K562 (cell line): ENCODE data around the gene NPC1. TPM values are rescaled to one million over a fixed set of nuclear protein-coding genes. Genes with fewer than 3 reads are reported as not detected.
A peak's percentile ranks its signal among the peaks of the same experiment; 100 is the strongest.

Experiments used
- ESRRA ChIP-seq: fragments of 450-650 bp; IDR thresholded peaks from 2 replicates; pipeline ENCODE4 v1.6.1; 2014; ENCODE audit warnings: low read depth, mild to moderate bottlenecking, moderate library complexity, borderline replicate concordance
- HDAC3 ChIP-seq: fragments of 450-650 bp; IDR thresholded peaks from 2 replicates; pipeline ENCODE4 v1.6.1; 2018; ENCODE audit warnings: borderline replicate concordance, mild to moderate bottlenecking, moderate library complexity; ENCODE audit not compliant: partially characterized antibody
- LARP7 ChIP-seq: fragments of 450-650 bp; IDR thresholded peaks from 2 replicates; pipeline ENCODE4 v1.6.1; 2016
- MCM3 ChIP-seq: fragments of 450-650 bp; IDR thresholded peaks from 2 replicates; pipeline ENCODE4 v1.6.1; 2016
- POU5F1 ChIP-seq: fragments of 150-350 bp; IDR thresholded peaks from 2 replicates; pipeline ENCODE4 v1.6.1; 2014; ENCODE audit warnings: borderline replicate concordance, low read length, low read depth, mild to moderate bottlenecking; ENCODE audit not compliant: partially characterized antibody
- RBM15 ChIP-seq: fragments of 200-400 bp; formaldehyde crosslinking; IDR thresholded peaks from 2 replicates; pipeline ENCODE4 v1.6.1; 2018; ENCODE audit warnings: mild to moderate bottlenecking, low read length, moderate library complexity; ENCODE audit not compliant: insufficient read depth
- RNF2 ChIP-seq: sonication (generic); IDR thresholded peaks from 2 replicates; pipeline ENCODE4 v1.6.1; 2016
- SRSF9 ChIP-seq: fragments of 200-400 bp; formaldehyde crosslinking; IDR thresholded peaks from 2 replicates; pipeline ENCODE4 v1.6.1; 2017; ENCODE audit warnings: low read depth, low read length, borderline replicate concordance
- TAF9B ChIP-seq: fragments of 450-650 bp; IDR thresholded peaks from 2 replicates; pipeline ENCODE4 v1.6.1; 2018; ENCODE audit warnings: mild to moderate bottlenecking; ENCODE audit not compliant: partially characterized antibody
- ZFP36 ChIP-seq: fragments of 150-350 bp; IDR thresholded peaks from 2 replicates; pipeline ENCODE4 v1.6.1; 2018; ENCODE audit warnings: low read length, low read depth; ENCODE audit not compliant: partially characterized antibody
- ZKSCAN8 ChIP-seq: fragments of 200-800 bp; sonication (Bioruptor generic); IDR thresholded peaks from 2 replicates; pipeline ENCODE4 v1.6.1; 2016; ENCODE audit warnings: missing genetic modification characterization, missing compliant biosample characterization
- ZNF3 ChIP-seq: fragments of 250-450 bp; sonication (Bioruptor Pico); IDR thresholded peaks from 2 replicates; pipeline ENCODE4 v1.5.0; 2021; ENCODE audit warnings: mild to moderate bottlenecking, moderate library complexity
- ZNF75A ChIP-seq: fragments of 450-650 bp; formaldehyde crosslinking; IDR thresholded peaks from 2 replicates; pipeline ENCODE4 v1.4.0; 2020; ENCODE audit warnings: mild to moderate bottlenecking
- ZNF766 ChIP-seq: fragments of 200-800 bp; sonication (Bioruptor generic); conservative IDR thresholded peaks from 2 replicates; pipeline ENCODE4 v1.6.1; 2016; ENCODE audit warnings: missing genetic modification characterization, missing compliant biosample characterization
- polyA plus RNA-seq, 8 experiments: library from polyadenylated mRNA; depleted of rRNA in 4 of 8; stranded (reverse) in 5 of 8; unstranded in 3 of 8; fragments of >200 nt; fragmentation: Nextera tagmentation in 2 of 8; fragmentation: Illumina TruSeq in 1 of 8; extraction: Ambion mirVana in 2 of 8; extraction: Trizol in 1 of 8; gene quantifications; 2 replicates each; pipeline versions ENCODE4 v1.2.1 to v1.2.3, GENCODE V29; 2011 to 2014; ENCODE audit warnings: inconsistent platforms in 1 of 8, missing spikeins in 1 of 8
- total RNA-seq, 7 experiments: library from RNA; depleted of rRNA in 6 of 7; stranded (reverse); fragments of >200 nt in 6 of 7; fragmentation: Illumina TruSeq in 2 of 7; extraction: Trizol in 2 of 7; gene quantifications; 2 replicates each; pipeline versions ENCODE4 v1.2.1 to v1.2.3, GENCODE V29; 2011 to 2021; ENCODE audit warnings: low replicate concordance in 1 of 7
- TF ChIP-seq, protein P1 (sequence below): fragments of 150-350 bp; conservative IDR thresholded peaks from 2 replicates; pipeline ENCODE4 v1.6.1; 2014; ENCODE audit warnings: low read length
- TF ChIP-seq, protein P2 (sequence below): fragments of 450-650 bp; formaldehyde crosslinking; IDR thresholded peaks from 2 replicates; pipeline ENCODE4 v1.4.0; 2020; ENCODE audit warnings: mild to moderate bottlenecking
- TF ChIP-seq, protein P3 (sequence below): IDR thresholded peaks from 2 replicates; pipeline ENCODE4 v1.6.1; 2012; ENCODE audit warnings: low read depth, low read length, improper control_type of control experiment, borderline replicate concordance
- TF ChIP-seq, protein P4 (sequence below): IDR thresholded peaks from 3 replicates; pipeline ENCODE4 v1.6.1; 2011; ENCODE audit warnings: borderline replicate concordance, mild to moderate bottlenecking, moderate library complexity; ENCODE audit not compliant: insufficient read length; ENCODE audit errors: extremely low read depth

The NPC1 gene
- total and polyA plus RNA-seq, 9 of the 15 experiments (the other 6 are each of a cell fraction or from before 2014, with no cell fraction given) = 17.1 to 45.9 (median 27.6) TPM

DNA sequence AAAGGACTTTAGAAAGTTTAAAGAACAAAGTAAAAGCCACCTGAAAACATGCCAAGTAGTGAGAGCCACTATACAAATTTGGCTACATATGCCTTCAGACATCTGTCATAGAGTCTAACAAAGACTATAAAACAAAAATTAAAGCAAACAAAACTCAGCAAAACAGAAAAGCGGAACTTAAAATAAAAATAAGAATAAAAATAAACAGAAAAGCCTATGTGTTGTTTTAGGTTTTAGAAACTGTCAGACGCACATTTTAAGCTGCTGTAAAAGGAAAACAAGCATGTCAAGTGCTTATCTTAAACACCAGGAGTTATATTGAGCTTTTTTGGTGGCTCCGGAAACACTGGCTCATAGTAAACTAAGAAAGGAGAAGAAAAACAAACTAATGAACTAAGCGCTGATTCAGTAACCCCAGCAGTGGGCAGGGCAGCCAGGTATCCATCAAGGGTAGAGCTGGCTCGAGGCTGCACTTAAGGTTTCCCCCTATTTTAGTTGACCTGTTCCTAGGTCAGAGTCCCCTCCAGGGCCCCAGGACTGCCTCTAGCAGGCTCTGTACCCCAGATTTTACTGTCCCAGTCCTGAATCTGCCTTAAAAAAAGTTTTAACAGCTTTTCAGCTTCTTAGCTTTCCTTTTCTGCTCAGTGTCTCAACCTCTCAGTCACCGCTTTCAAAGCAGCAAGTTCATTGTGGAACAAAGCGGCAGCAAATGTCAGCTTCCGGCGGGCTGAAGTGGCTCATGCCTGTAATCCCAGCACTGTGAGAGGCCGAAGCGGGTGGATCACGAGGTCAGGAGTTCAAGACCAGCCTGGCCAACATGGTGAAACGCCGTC is 98.4 kb downstream of the NPC1 start (continued):
- TF ChIP-seq, protein P1, sequence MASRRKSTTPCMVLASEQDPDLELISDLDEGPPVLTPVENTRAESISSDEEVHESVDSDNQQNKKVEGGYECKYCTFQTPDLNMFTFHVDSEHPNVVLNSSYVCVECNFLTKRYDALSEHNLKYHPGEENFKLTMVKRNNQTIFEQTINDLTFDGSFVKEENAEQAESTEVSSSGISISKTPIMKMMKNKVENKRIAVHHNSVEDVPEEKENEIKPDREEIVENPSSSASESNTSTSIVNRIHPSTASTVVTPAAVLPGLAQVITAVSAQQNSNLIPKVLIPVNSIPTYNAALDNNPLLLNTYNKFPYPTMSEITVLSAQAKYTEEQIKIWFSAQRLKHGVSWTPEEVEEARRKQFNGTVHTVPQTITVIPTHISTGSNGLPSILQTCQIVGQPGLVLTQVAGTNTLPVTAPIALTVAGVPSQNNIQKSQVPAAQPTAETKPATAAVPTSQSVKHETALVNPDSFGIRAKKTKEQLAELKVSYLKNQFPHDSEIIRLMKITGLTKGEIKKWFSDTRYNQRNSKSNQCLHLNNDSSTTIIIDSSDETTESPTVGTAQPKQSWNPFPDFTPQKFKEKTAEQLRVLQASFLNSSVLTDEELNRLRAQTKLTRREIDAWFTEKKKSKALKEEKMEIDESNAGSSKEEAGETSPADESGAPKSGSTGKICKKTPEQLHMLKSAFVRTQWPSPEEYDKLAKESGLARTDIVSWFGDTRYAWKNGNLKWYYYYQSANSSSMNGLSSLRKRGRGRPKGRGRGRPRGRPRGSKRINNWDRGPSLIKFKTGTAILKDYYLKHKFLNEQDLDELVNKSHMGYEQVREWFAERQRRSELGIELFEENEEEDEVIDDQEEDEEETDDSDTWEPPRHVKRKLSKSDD = no peak
- TF ChIP-seq TAF9B (no peak), MCM3 (no peak), ZNF3 (no peak), ZNF766 (CRISPR knock-in tag) (0 out of 2 replicates have a peak, but pooled peaks have one; percentile 15), ESRRA (0 out of 2 replicates have a peak, but pooled peaks have one; percentile 26), RNF2 (no peak), HDAC3 (no peak), ZFP36 (no peak), POU5F1 (no peak), RBM15 (no peak), ZNF75A (CRISPR knock-in tag) (no peak), LARP7 (no peak), ZKSCAN8 (no peak), SRSF9 (no peak)
- TF ChIP-seq, protein P2, sequence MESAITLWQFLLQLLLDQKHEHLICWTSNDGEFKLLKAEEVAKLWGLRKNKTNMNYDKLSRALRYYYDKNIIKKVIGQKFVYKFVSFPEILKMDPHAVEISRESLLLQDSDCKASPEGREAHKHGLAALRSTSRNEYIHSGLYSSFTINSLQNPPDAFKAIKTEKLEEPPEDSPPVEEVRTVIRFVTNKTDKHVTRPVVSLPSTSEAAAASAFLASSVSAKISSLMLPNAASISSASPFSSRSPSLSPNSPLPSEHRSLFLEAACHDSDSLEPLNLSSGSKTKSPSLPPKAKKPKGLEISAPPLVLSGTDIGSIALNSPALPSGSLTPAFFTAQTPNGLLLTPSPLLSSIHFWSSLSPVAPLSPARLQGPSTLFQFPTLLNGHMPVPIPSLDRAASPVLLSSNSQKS = no peak
- TF ChIP-seq, protein P3, sequence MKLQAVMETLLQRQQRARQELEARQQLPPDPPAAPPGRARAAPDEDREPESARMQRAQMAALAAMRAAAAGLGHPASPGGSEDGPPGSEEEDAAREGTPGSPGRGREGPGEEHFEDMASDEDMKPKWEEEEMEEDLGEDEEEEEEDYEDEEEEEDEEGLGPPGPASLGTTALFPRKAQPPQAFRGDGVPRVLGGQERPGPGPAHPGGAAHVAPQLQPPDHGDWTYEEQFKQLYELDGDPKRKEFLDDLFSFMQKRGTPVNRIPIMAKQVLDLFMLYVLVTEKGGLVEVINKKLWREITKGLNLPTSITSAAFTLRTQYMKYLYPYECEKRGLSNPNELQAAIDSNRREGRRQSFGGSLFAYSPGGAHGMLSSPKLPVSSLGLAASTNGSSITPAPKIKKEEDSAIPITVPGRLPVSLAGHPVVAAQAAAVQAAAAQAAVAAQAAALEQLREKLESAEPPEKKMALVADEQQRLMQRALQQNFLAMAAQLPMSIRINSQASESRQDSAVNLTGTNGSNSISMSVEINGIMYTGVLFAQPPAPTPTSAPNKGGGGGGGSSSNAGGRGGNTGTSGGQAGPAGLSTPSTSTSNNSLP = peak; percentile 50; the same call in 1 of the 2 replicates
- TF ChIP-seq, protein P4, sequence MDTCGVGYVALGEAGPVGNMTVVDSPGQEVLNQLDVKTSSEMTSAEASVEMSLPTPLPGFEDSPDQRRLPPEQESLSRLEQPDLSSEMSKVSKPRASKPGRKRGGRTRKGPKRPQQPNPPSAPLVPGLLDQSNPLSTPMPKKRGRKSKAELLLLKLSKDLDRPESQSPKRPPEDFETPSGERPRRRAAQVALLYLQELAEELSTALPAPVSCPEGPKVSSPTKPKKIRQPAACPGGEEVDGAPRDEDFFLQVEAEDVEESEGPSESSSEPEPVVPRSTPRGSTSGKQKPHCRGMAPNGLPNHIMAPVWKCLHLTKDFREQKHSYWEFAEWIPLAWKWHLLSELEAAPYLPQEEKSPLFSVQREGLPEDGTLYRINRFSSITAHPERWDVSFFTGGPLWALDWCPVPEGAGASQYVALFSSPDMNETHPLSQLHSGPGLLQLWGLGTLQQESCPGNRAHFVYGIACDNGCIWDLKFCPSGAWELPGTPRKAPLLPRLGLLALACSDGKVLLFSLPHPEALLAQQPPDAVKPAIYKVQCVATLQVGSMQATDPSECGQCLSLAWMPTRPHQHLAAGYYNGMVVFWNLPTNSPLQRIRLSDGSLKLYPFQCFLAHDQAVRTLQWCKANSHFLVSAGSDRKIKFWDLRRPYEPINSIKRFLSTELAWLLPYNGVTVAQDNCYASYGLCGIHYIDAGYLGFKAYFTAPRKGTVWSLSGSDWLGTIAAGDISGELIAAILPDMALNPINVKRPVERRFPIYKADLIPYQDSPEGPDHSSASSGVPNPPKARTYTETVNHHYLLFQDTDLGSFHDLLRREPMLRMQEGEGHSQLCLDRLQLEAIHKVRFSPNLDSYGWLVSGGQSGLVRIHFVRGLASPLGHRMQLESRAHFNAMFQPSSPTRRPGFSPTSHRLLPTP = no peak
